ENCODE measurements around the gene PCK2. TPM values are rescaled to one million over a fixed set of nuclear protein-coding genes. Genes with fewer than 3 reads are reported as not detected.

PCK2 gene
- total and polyA plus RNA-seq, 2 of the 13 experiments (the other 11 are each of a cell fraction or from before 2014, with no cell fraction given): 129 to 272 TPM

GRCh38 chr14:24113801-24114531 lies 19.9 kb downstream of the PCK2 start (continued):
- TF ChIP-seq MXD4 (CRISPR knock-in tag; IDR thresholded peaks at IDR 0.05): no peak; the same call in none of the 2 replicates
- TF ChIP-seq SKI (IDR thresholded peaks at IDR 0.05; ENCODE audit: partially characterized antibody): peak; percentile 97
- TF ChIP-seq, protein P1, sequence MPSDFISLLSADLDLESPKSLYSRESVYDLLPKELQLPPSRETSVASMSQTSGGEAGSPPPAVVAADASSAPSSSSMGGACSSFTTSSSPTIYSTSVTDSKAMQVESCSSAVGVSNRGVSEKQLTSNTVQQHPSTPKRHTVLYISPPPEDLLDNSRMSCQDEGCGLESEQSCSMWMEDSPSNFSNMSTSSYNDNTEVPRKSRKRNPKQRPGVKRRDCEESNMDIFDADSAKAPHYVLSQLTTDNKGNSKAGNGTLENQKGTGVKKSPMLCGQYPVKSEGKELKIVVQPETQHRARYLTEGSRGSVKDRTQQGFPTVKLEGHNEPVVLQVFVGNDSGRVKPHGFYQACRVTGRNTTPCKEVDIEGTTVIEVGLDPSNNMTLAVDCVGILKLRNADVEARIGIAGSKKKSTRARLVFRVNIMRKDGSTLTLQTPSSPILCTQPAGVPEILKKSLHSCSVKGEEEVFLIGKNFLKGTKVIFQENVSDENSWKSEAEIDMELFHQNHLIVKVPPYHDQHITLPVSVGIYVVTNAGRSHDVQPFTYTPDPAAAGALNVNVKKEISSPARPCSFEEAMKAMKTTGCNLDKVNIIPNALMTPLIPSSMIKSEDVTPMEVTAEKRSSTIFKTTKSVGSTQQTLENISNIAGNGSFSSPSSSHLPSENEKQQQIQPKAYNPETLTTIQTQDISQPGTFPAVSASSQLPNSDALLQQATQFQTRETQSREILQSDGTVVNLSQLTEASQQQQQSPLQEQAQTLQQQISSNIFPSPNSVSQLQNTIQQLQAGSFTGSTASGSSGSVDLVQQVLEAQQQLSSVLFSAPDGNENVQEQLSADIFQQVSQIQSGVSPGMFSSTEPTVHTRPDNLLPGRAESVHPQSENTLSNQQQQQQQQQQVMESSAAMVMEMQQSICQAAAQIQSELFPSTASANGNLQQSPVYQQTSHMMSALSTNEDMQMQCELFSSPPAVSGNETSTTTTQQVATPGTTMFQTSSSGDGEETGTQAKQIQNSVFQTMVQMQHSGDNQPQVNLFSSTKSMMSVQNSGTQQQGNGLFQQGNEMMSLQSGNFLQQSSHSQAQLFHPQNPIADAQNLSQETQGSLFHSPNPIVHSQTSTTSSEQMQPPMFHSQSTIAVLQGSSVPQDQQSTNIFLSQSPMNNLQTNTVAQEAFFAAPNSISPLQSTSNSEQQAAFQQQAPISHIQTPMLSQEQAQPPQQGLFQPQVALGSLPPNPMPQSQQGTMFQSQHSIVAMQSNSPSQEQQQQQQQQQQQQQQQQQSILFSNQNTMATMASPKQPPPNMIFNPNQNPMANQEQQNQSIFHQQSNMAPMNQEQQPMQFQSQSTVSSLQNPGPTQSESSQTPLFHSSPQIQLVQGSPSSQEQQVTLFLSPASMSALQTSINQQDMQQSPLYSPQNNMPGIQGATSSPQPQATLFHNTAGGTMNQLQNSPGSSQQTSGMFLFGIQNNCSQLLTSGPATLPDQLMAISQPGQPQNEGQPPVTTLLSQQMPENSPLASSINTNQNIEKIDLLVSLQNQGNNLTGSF (CRISPR knock-in tag; IDR thresholded peaks at IDR 0.05): no peak
- peak; percentile 93; the same call in 1 of the 2 replicates for TF ChIP-seq SNAPC5 (CRISPR knock-in tag; IDR thresholded peaks at IDR 0.05; ENCODE audit: borderline replicate concordance)
- peak; percentile 83 for TF ChIP-seq ATF3 (CRISPR knock-in tag; IDR thresholded peaks at IDR 0.05)
- TF ChIP-seq, protein P2, sequence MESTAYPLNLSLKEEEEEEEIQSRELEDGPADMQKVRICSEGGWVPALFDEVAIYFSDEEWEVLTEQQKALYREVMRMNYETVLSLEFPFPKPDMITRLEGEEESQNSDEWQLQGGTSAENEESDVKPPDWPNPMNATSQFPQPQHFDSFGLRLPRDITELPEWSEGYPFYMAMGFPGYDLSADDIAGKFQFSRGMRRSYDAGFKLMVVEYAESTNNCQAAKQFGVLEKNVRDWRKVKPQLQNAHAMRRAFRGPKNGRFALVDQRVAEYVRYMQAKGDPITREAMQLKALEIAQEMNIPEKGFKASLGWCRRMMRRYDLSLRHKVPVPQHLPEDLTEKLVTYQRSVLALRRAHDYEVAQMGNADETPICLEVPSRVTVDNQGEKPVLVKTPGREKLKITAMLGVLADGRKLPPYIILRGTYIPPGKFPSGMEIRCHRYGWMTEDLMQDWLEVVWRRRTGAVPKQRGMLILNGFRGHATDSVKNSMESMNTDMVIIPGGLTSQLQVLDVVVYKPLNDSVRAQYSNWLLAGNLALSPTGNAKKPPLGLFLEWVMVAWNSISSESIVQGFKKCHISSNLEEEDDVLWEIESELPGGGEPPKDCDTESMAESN (CRISPR knock-in tag; conservative IDR thresholded peaks at IDR 0.05): peak; percentile 99
- TF ChIP-seq SALL1 (CRISPR knock-in tag; IDR thresholded peaks at IDR 0.05): peak; percentile 100
- TF ChIP-seq NBN (conservative IDR thresholded peaks at IDR 0.05): 0 out of 2 replicates have a peak, but pooled peaks have one; percentile 15
- TF ChIP-seq ZNF407 (CRISPR knock-in tag; IDR thresholded peaks at IDR 0.05; ENCODE audit: not compliant biosample characterization): peak; percentile 91
- TF ChIP-seq ZNF597 (CRISPR knock-in tag; IDR thresholded peaks at IDR 0.05): 0 out of 2 replicates have a peak, but pooled peaks have one; percentile 68
